Keratinocyte (primary cell): Measurements from ENCODE around the gene DDA1.

Source experiments
- EZH2 ChIP-seq: IDR thresholded peaks from one replicate; pipeline ENCODE4 v1.6.1; 2012; ENCODE audit warnings: inconsistent platforms, mild to moderate bottlenecking, low read length, moderate library complexity
- TF ChIP-seq, protein P1 (sequence below), 3 experiments: IDR thresholded peaks in 1 of 3; conservative IDR thresholded peaks in 1 of 3; optimal IDR thresholded peaks in 1 of 3; 2 replicates in 2 of 3; 3 replicates in 1 of 3; pipeline versions ENCODE3 to v1.5.1; 2011; ENCODE audit warnings: low read length in 3 of 3, mild to moderate bottlenecking in 3 of 3, moderate library complexity in 2 of 3, control low read depth in 1 of 3, inconsistent platforms in 1 of 3; ENCODE audit not compliant: insufficient read depth in 2 of 3; ENCODE audit errors: extremely low read depth in 1 of 3

DNA sequence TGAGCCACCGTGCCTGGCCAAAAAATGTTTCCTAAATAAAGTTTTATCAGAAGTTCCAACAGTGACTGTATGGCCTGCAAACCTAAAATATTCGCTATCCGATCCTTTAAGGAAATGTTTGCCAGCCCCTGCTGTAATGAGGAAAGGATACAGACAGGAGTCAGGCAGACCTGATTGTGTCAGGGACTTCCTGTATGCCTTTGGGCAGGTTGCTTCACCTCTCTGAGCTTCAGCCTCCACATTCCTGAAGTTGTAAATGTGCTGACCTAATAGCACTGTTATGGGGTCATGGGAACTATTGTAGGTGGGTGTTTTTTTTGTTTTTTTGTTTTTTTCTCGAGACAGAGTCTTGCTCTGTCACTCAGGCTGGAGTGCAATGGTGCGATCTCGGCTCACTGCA is 12.4 kb upstream of the DDA1 start:
- TF ChIP-seq, protein P1, sequence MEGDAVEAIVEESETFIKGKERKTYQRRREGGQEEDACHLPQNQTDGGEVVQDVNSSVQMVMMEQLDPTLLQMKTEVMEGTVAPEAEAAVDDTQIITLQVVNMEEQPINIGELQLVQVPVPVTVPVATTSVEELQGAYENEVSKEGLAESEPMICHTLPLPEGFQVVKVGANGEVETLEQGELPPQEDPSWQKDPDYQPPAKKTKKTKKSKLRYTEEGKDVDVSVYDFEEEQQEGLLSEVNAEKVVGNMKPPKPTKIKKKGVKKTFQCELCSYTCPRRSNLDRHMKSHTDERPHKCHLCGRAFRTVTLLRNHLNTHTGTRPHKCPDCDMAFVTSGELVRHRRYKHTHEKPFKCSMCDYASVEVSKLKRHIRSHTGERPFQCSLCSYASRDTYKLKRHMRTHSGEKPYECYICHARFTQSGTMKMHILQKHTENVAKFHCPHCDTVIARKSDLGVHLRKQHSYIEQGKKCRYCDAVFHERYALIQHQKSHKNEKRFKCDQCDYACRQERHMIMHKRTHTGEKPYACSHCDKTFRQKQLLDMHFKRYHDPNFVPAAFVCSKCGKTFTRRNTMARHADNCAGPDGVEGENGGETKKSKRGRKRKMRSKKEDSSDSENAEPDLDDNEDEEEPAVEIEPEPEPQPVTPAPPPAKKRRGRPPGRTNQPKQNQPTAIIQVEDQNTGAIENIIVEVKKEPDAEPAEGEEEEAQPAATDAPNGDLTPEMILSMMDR (optimal IDR thresholded peaks at IDR 0.05 in 1 of 3, IDR thresholded peaks at IDR 0.05 in 1 of 3, conservative IDR thresholded peaks at IDR 0.05 in 1 of 3; ENCODE audit: extremely low read depth in 1 of 3, insufficient read depth in 2 of 3, low read length in 3 of 3): no peak
- TF ChIP-seq EZH2: no peak
